Left lung (tissue), 10 donors: ENCODE results near the gene TM4SF18. TPM values are rescaled to one million over a fixed set of nuclear protein-coding genes. Genes with fewer than 3 reads are reported as not detected.
A peak's percentile ranks its signal among the peaks of the same experiment; 100 is the strongest.

ENCODE experiments used
- ATAC-seq: fragments of 200-7000 bp; cut with Tn5 transposase; one replicate; pipeline ENCODE4 v1.9.1; 2020; ENCODE audit warnings: moderate library complexity
- DNase-seq, 4 donors: peaks; one replicate each; pipeline ENCODE4 v3.0.0-alpha.2; 2013 to 2020
- H3K27ac ChIP-seq, 2 donors: fragments of 200-600 bp; sonication (generic) in 1 of 2; one replicate each; pipeline versions ENCODE4 v1.5.0 to v1.8.0; 2020 to 2021
- H3K27me3 ChIP-seq, 2 donors: fragments of 200-600 bp; sonication (generic) in 1 of 2; one replicate each; pipeline versions ENCODE4 v1.5.0 to v1.8.0; 2020 to 2021
- H3K36me3 ChIP-seq, 2 donors: fragments of 200-600 bp; sonication (generic) in 1 of 2; one replicate each; pipeline versions ENCODE4 v1.5.0 to v1.8.0; 2020 to 2021
- H3K4me1 ChIP-seq, 2 donors: fragments of 200-600 bp; one replicate each; pipeline ENCODE4 v1.8.0; 2021
- H3K4me3 ChIP-seq, 2 donors: fragments of 200-600 bp; sonication (generic) in 1 of 2; one replicate each; pipeline versions ENCODE4 v1.5.0 to v1.8.0; 2020 to 2021; ENCODE audit warnings: mild to moderate bottlenecking in 1 of 2
- H3K9me3 ChIP-seq, 2 donors: fragments of 200-600 bp; sonication (generic) in 1 of 2; one replicate each; pipeline versions ENCODE4 v1.5.0 to v1.8.0; 2020 to 2021
- intact Hi-C, 2 donors: fragments of 100-400 bp; cut with DNase I; formaldehyde crosslinking; loops; one replicate each; pipeline versions ENCODE4 v1.11.2 to v1.14.2; 2022
- polyA plus RNA-seq, 6 donors: library from polyadenylated mRNA; unstranded; fragments of 120-200 nt; gene quantifications; one replicate each; pipeline ENCODE4 v1.2.1, GENCODE V29; 2013; ENCODE audit not compliant: insufficient read length in 6 of 6
- total RNA-seq, 2 donors: library from RNA; stranded (reverse); fragmentation: NEBNext Ultra II Directional; extraction: Animal tissue kit (Norgen Biotek cat#: 25700); gene quantifications; one replicate each; pipeline ENCODE4 v1.2.1, GENCODE V29; 2021
- TF ChIP-seq, protein P1 (sequence below), 2 donors: fragments of 200-600 bp; sonication (generic) in 1 of 2; IDR thresholded peaks; one replicate each; pipeline versions ENCODE4 v1.5.0 to v1.8.0; 2021; ENCODE audit warnings: antibody characterized with exemption in 2 of 2
- donor health status: DM: no; HTN: yes; CAD: no.
- donor health status: DM: no; HTN: no; CAD: no.

TM4SF18 gene
- total and polyA plus RNA-seq, 8 donors: 8.5 to 13.3 (median 9.8) TPM

DNA sequence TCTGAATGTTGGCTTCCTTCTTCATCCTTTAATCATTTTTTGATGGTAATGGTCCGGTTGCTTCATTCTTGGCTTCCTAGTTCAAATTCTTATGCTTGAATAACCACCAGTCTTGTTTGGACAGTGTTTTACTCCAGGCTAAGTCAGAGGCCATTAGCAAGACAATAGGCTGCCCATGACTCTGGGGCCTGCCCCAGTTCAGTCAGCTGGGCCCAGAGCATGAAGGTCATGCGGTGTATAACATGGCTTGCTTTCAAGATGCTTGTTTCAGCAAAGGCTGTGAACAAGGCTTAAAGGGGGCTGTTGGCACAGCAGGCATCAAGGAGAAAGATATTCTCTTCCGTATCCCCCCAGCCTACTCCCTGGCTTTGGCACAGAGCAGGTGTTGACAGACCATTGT, 13.7 kb downstream of the TM4SF18 start:
- H3K27me3 ChIP-seq: no peaks in the 10 kb centered on the region
- ATAC-seq (no peak), DNase-seq (no peak)
- H3K4me1 ChIP-seq: peaks cover 0 to 4% of the 10 kb centered on the region in 2 donors
- no peak overlapping the region for H3K27ac ChIP-seq
- H3K9me3 ChIP-seq: no peaks in the 10 kb centered on the region
- TF ChIP-seq, protein P1, sequence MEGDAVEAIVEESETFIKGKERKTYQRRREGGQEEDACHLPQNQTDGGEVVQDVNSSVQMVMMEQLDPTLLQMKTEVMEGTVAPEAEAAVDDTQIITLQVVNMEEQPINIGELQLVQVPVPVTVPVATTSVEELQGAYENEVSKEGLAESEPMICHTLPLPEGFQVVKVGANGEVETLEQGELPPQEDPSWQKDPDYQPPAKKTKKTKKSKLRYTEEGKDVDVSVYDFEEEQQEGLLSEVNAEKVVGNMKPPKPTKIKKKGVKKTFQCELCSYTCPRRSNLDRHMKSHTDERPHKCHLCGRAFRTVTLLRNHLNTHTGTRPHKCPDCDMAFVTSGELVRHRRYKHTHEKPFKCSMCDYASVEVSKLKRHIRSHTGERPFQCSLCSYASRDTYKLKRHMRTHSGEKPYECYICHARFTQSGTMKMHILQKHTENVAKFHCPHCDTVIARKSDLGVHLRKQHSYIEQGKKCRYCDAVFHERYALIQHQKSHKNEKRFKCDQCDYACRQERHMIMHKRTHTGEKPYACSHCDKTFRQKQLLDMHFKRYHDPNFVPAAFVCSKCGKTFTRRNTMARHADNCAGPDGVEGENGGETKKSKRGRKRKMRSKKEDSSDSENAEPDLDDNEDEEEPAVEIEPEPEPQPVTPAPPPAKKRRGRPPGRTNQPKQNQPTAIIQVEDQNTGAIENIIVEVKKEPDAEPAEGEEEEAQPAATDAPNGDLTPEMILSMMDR (IDR thresholded peaks at IDR 0.05): no peak
- no peaks in the 10 kb centered on the region for H3K36me3 ChIP-seq
- intact Hi-C loops: no loop called here
- no peak overlapping the region for H3K4me3 ChIP-seq

DNA sequence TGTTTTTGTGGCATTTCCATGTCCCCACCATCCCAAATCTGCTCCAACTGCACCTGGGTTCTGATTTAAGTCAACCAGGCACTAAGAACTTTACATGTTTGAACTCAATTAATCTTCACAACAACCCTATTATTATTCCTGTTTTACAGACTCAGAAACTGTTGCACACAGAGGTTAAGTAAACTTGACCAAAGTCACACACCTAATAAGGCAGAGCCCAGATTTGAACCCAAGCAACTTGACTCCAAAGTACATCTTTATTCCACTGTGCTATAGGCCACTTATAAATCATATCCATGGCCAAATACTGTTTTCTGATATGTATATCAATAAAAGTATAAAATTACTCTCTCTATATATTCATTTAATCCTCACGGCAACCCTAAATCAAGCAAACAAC, 16.4 kb downstream of the TM4SF18 start:
- DNase-seq: no peak
- intact Hi-C loops: no loop called here
- ATAC-seq: no peak
- H3K4me1 ChIP-seq: peaks cover 0 to 2% of the 10 kb centered on the region in 2 donors
- H3K4me3 ChIP-seq: no peak overlapping the region
- TF ChIP-seq, protein P1 (IDR thresholded peaks at IDR 0.05): no peak
- H3K27ac ChIP-seq: no peak overlapping the region
- H3K9me3 ChIP-seq: no peaks in the 10 kb centered on the region
- no peaks in the 10 kb centered on the region for H3K27me3 ChIP-seq
- no peaks in the 10 kb centered on the region for H3K36me3 ChIP-seq

DNA sequence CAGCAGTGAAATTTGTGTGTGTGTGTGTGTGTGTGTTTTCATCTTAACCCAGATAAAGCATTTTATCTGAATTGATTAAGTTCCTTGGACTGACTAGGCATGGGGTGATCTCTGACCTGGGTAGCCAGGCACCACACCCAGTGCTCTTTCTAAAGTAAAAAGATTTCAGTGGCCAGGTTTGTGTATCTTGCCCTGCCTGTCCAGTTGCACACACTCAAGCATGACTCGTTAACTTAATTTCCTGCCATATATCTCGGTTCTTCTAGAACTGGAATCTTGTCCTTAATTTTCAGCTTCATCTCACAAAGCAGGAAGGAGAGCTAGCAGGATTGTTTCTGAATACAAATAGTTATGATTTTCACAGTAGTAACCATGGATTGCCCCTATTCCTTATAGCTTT, 17.0 kb downstream of the TM4SF18 start:
- H3K4me3 ChIP-seq: no peak overlapping the region
- intact Hi-C loops: no loop called here
- H3K27ac ChIP-seq: no peak overlapping the region
- H3K9me3 ChIP-seq: no peaks in the 10 kb centered on the region
- H3K4me1 ChIP-seq: no peaks in the 10 kb centered on the region
- TF ChIP-seq, protein P1 (IDR thresholded peaks at IDR 0.05): no peak
- H3K27me3 ChIP-seq: no peaks in the 10 kb centered on the region
- ATAC-seq (peak; percentile 58), DNase-seq (no peak)
- no peaks in the 10 kb centered on the region for H3K36me3 ChIP-seq

DNA sequence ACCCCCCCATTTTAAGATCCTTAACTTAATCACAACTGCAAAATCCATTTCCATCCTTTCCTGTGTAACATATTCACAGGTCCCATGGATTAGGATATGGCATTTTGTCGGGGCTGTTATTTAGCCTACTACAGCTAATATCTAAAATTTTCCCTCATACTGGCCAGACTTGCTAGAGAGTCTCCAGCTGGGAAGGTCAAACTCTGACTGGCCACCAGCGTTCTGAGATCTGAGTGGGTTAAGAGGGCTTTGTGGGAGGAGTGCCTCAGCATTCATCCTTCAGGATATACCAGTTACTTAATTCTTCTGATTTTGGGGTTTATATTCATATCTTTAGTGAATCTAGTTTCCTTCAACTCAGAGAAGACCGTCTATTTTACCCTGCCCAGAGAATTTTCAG, 17.7 kb downstream of the TM4SF18 start:
- TF ChIP-seq, protein P1 (IDR thresholded peaks at IDR 0.05): no peak
- Histone ChIP-seq H3K9me3 (no peaks in the 10 kb centered on the region), H3K4me3 (no peak overlapping the region), H3K4me1 (no peaks in the 10 kb centered on the region), H3K36me3 (no peaks in the 10 kb centered on the region), H3K27ac (peak overlapping the region in 1 of 2 donors; percentile 63), H3K27me3 (no peaks in the 10 kb centered on the region)
- DNase-seq: no peak
- intact Hi-C loops: no loop called here
- peak; percentile 46 for ATAC-seq

DNA sequence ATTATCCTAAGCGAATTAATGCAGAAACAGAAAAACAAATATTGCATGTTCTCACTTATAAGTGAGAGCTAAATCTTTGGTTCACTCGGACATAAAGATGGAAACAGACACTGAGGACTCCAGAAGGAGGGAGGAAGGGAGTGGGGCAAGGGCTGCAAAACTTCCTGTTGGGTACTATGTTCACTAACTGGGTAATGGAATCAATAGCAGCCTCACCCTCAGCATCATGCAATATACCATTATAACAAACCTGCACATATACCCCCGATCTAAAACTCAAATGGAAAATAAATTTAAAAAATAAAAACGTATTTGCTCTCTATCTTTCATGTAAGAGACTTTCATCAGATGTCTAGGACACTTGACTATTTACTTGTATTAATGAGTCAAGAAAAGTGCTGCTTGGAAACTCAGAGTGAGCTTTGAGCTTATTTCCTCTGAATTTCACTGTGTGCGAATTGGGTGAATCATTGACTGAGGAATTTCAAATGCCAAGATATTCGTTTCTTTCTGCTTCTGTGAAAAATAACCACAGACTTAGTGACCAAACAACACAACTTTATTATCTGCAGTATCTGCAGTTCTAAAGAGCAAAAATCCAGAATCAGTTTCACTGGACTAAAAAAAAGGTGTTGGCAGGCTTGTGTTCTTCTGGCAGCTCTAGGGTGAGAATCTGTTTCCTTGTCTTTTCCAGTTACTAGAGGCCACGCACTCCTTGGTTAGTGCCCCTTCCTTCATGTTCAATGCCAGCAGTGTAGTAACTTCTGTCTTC, 18.4 kb downstream of the TM4SF18 start:
- TF ChIP-seq, protein P1 (IDR thresholded peaks at IDR 0.05): no peak
- no peaks in the 10 kb centered on the region for H3K36me3 ChIP-seq
- peak overlapping the region in 1 of 2 donors; percentile 63 for H3K27ac ChIP-seq
- DNase-seq (no peak), ATAC-seq (peak; percentile 64)
- H3K4me3 ChIP-seq: no peak overlapping the region
- H3K27me3 ChIP-seq: no peaks in the 10 kb centered on the region
- intact Hi-C loops: no loop called here
- H3K9me3 ChIP-seq: no peaks in the 10 kb centered on the region
- H3K4me1 ChIP-seq: no peaks in the 10 kb centered on the region
